ENCODE data around the gene FARP1.
"Not testable (repeated sequence)": the region's sequence is repeated elsewhere in the genome, so short reads cannot be mapped to it uniquely, and the experiment has no call there.

FARP1 gene

DNA sequence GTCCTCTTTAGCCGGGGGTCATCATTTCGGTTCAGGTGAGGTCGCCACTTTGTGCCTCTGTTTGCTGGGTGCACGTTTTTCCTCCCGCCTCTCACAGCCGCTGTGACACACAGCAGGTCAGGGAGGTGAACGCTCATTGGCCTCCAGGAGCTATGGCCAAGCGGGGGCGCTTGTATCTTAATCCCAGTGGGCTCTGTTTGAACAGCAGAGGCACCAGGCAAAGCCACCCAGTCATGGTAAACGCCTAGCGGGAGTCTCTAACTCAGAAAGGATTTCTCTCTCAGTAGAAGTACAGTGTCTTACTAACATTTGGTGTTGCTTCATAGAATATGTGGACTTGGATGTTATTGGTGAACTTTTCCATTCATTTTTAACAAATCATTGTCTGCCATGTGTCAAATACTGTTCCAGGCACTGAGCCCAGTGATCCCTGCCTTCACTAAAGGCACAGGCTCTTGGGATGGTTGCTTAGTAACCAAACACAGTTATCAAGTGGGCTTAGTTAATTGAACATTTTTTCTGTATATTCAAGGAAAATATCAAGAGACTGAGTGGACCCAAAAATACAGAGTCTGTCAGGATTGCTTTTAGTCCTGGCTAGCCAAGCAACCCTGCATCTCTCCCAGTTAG, 247.3 kb downstream of the FARP1 start:
- DNase-seq (ENCODE audit: extremely low read depth in 1 of 2, low read depth in 1 of 2): no peak

DNA sequence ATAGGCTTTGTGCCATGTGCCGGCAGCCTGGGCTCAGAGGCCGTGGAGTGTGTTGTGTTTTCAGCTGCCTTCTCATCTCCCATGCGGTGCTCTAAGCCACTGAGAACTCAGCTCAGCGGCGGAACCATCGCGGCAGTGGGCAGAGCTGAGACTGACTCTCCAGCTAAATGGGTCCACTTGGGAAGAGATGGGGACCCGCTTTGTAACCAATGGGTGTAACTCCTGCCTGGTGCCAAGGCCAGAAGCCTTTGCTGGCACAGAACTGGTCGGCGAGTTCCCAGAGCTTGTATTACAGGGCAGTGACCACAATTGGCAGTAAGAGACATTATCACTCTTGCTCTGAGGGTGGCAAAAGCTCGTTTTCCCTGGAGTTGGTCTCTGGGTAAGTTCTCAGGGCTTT, 251.0 kb downstream of the FARP1 start:
- no peak for DNase-seq (ENCODE audit: extremely low read depth in 1 of 2, low read depth in 1 of 2)

DNA sequence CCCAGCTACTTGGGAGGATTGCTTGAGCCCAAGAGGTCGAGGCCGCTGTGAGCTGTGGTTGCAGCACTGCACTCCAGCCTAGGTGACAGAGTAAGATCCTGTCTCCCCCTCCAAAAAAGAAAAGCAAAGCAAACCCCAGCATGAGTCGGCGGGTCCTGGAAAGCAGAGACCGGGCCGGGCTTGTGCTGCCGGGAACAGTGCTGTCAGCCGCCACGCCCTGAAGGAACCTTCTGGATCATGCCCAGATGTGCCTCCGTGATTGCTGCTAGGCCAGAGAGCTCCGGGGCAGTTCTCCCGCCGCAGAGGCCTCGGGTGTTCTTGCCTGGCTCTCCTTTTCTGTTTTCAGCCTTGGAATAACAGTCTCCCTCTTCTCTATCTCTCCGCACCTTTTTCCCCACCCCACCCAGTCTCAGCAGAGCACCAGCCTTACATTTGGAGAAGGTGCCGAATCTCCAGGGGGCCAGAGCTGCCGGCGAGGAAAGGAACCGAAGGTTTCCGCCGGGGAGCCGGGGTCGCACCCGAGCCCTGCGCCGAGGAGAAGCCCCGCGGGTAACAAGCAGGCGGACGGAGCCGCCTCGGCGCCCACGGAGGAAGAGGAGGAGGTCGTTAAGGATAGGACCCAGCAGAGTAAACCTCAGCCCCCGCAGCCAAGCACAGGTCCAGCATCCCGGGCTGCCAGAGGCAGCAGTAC, 252.1 kb downstream of the FARP1 start:
- DNase-seq (ENCODE audit: extremely low read depth in 1 of 2, low read depth in 1 of 2): no peak

DNA sequence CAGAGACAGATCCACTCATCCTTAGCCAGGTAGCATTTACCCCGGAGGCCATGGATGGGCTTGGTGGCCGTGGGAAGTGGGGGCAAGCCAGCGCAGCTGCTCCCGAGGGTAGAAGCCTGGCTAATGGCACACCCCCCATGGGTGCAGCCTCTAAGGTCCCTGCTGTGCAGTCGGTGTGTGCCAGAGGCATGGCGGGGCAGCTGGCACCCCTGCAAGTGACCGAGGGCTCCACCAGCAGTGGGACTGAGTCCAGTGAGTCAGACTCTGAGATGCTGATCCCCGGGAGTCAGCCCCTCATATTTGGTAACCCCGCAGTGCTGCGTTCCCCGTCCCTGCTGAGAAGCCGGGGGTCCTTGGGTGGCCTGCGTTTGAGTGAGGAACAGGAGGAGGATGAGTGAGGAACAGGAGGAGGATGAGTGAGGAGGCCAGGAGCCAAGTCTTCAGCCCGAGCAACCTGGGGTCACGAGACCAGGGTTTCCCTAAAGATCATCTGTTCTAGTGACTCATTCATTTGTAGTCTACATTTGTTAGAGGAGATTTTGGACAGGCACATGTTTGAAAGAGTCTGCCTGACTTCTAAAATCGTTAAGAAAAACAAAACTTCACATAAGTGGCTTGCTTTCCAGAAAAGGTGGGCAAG, 253.3 kb downstream of the FARP1 start:
- no peak for DNase-seq (ENCODE audit: extremely low read depth in 1 of 2, low read depth in 1 of 2)

DNA sequence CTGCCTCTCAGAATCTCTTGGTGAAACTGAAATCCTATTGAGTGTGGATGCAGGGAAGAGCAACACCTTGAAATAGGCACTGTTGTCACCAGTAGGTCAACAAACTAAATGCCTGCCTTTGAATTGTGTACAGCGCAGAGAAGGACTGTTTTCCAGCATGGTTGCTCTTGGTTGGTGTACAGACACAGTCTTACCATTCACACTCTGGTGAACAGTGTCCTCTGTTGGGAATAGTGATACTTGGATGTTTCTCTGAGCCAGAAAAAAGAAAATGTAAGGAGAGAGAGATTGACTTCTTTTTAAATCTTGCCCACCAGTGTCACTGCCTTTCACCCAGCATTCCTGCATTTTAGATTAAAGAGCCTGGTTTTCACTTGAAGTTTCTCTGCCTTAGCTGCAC, 254.3 kb downstream of the FARP1 start:
- no peak for DNase-seq (ENCODE audit: extremely low read depth in 1 of 2, low read depth in 1 of 2)

DNA sequence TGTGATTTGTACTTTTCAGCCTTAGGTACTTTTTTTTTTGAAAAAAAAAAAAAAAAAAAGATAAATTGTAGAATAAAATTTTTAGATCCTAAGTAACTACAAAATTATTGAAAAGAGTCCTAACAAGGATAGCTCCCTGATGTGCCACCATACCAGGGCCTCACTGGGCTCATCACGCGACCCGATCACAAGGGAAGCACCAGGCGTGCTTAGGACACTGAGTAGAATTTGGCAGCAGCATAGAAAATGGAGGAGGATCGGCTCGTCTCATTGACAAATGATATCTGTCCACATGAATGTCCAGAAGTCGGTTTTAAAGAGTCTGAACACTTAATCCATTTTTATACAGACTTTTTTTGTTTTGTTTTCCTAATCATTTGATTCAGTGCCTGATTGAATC, 255.0 kb downstream of the FARP1 start:
- no peak for DNase-seq (ENCODE audit: extremely low read depth in 1 of 2, low read depth in 1 of 2)

DNA sequence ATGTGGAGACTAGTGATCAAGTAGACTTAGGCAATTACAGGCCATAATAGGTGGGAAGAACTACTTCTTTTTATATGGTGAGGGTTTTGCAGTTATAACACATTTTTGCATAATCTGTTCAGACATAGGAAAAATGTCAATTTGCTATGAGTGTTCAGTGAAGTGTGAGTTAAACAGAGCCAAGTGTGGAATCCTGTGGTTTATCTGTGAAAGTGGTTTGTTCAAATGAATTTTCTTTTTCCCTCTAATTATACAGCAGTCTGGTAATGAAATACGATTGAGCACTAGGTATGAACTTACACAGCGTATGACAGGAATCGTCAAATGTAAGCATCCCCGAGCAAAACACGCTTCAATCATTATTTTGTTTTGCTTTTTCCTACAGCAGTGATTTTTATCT, 255.7 kb downstream of the FARP1 start:
- no peak for DNase-seq (ENCODE audit: extremely low read depth in 1 of 2, low read depth in 1 of 2)

DNA sequence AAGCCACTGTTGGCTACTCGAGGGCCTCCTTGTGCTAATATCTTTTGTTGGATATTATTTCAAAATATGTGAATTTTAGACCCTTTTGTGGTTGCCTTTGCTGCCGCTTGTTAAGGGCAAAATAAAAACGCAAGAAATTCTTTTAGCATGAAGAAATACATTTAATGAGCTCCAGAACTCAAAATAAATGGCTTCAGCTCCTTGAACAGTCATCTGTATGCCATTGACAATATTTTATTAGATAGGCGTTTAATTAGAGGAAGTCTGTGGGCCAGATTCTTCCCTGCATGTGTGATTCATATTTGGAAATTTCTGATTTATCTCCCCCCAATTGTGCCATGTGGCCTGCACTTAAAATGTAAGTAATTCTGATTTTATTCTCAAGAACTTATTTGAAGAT, 256.9 kb downstream of the FARP1 start:
- DNase-seq (ENCODE audit: extremely low read depth in 1 of 2, low read depth in 1 of 2): no peak

DNA sequence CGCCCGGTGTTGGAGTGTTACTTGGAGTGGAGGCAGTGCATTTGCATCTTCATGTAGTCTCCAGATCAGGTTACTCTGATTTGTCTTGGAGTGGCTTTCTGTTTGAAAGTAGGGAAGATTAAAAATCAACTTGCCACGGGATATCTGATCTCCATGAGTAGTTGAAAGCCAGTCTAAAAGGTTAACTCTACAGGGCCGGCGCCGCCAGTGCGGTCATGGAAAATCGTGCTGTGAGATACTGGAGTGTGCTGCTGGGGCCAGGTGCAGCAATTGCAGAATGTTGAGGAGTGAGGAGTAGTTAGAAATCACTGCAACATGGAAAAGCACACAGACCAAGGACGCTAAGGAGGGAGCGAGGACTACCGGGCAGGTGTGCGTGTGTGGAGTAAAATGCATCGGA, 259.0 kb downstream of the FARP1 start:
- no peak for DNase-seq (ENCODE audit: extremely low read depth in 1 of 2, low read depth in 1 of 2)

DNA sequence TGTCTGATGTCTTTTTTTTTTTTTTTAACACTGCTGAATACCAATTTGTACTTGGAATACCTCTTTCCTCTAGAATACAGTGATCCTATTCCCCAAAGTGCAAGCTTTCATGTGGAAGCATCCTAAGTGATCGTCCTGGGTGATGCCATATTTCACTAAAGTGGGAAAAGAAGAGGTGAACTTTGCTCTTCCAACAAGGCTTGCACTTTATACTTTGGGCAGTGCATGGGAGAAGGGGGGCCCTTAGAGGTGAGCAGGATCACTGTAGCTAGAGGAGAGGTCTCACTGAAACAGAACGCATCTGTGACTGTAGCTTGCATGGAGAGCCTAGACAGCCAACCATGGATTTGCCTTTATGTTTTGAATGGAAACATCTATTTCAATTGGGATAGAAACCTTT, 260.2 kb downstream of the FARP1 start:
- DNase-seq (ENCODE audit: extremely low read depth in 1 of 2, low read depth in 1 of 2): no peak

DNA sequence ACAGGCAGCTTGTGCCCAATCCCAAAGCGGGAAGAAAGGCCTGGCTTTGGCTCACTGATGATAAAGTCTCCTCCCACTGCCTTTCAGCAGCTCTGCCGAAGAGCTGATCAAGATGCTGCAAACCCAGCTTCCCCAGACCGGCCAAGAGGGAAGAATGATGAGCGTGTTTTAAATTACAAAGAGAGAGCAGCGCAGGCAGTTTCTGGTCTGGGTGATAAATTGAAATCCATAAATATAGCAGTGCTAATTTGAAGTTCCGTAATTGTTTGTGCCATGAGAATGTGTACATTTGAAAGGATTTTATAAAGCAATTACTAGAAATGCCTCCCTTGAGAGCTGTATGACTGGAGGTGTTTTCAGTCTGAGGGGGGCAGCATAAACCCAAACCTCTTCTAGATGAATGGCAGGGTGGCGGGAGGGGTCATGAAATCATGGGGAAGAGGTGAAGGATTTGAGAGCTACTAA, 262.2 kb downstream of the FARP1 start:
- DNase-seq (ENCODE audit: extremely low read depth in 1 of 2, low read depth in 1 of 2): no peak

DNA sequence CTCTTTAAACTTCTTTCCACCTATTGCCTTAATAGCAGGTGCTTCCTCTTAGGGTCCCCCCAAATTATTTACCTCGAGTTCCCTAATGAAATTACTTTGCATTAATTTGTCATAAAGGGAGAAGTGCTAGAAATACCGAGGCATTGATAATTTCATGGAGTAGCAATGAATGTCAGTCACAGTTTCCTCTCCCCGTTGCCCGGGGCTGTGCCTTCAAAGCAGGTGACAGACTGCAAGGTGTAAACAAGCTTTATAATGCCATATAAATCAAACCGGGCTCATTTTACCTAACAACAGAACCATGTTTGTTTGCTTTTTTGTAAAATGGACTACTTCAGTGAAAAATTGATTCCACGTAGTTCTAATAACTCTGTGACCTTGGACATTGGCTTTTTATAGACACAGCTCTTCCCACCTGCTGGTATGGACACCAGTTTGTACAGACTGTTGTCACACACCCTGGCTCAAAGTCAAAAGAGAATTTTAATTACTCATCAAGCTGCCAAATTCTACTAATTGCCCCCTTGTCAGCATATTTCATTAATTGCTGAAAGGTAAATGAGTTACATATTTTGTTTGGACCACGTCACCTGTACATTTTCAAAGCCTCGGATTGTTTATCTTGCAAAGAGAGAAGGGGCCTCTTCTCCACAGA, 262.9 kb downstream of the FARP1 start:
- DNase-seq (ENCODE audit: extremely low read depth in 1 of 2, low read depth in 1 of 2): no peak

DNA sequence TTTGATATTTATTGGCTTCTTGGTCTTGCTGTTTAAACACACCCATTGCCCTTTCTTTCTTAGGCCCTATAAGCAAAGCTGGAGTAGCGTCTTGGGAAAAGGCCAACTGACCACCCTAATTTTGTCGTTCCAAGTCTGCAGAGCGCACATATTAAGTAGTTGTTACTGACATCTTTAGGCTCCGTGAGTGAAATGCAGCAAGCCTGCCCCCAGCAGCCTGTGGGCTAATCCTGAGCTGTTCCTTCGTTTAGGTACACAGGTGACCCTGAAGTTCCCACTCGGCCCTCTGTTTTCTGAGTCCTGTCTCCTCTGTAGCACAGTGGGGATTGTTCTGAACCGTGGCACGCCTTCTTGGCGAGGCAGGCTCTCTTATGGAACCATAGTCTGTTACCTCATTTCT, 263.5 kb downstream of the FARP1 start:
- no peak for DNase-seq (ENCODE audit: extremely low read depth in 1 of 2, low read depth in 1 of 2)

DNA sequence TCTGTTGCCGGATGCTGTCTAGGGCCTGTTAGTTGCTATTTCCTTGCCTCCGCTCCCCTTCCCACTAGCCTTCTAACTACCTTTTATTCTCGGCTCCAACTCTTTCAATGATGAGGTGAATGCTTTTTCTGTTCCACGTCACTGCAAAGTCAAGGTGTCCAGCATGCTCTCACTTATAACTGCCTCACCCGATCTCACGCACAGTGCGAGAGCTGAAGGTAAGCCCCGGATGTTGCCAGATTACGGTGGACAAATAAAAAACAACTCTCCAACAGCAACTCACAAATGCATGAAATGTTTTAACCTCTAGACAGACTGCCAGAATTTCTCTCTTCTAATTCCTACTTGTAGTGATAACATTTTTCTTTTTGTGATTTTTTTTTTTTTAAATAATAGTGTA, 264.1 kb downstream of the FARP1 start:
- DNase-seq (ENCODE audit: extremely low read depth in 1 of 2, low read depth in 1 of 2): no peak

DNA sequence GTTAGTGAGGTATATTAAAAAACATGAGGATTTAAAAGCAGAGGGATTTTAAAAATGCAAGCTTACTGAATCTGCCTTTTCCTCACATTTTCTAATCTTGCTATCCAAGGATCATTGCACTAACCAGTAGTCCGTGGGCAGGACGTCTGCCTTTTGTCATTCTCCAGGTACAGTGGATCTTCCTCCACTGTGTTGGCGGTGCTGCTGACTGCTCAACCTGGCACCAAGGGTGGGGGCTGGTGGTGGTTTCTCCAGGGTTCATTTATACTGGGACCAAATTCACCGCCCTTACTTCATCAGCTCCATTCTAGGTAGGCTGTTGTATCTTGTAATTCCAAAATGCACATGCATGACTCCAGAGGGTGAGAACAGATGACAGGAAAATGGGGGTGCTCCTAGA, 264.7 kb downstream of the FARP1 start:
- no peak for DNase-seq (ENCODE audit: extremely low read depth in 1 of 2, low read depth in 1 of 2)

DNA sequence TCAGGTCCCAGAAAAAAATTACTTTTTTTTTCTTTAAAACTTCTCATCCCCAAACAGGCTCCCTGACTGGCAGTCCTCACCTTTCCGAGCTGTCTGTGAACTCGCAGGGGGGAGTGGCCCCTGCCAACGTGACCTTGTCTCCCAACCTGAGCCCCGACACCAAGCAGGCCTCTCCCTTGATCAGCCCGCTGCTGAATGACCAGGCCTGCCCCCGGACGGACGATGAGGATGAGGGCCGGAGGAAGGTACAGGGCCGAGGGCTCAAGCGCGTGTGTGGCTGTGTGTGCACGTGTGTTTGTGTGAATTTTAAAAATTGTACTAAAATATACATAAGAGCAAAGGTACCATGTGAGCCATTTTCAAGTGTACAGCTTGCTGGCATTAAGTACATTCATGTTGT, 266.4 kb downstream of the FARP1 start:
- DNase-seq (ENCODE audit: extremely low read depth in 1 of 2, low read depth in 1 of 2): no peak

DNA sequence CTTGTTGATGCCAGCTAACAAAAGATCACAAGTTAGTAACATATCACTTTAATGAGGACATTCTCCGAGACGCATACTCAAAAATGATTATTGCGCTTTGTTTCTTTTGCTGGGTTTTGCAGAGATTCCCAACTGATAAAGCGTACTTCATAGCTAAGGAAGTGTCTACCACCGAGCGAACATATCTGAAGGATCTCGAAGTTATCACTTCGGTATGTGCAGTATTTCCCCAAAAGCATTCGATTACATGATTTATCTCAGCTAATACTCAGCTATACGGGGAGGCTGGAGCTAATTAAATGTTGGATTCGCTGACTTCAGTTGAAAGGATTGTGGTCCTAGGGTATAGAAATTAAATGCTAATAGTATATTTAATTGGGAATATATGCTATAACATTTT, 267.7 kb downstream of the FARP1 start:
- no peak for DNase-seq (ENCODE audit: extremely low read depth in 1 of 2, low read depth in 1 of 2)

DNA sequence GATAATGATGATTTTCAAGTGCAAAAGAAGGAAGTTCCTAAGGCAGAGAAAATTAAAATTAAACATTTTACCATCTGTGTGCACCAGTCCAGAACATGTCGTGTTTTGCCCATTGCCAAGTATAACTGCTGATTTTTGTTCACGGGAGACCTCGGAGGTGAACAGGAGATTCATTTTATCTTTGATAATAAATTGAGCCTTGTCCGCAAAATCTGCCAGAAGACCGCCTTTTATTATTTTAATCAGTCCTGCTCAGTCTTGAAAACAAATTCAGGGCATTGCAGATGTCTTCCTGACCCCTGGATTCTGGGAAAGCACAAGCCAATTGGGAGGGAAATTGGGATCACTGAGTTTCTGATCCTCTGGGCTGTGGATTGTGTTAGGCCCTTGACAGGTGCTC, 268.1 kb downstream of the FARP1 start:
- no peak for DNase-seq (ENCODE audit: extremely low read depth in 1 of 2, low read depth in 1 of 2)

DNA sequence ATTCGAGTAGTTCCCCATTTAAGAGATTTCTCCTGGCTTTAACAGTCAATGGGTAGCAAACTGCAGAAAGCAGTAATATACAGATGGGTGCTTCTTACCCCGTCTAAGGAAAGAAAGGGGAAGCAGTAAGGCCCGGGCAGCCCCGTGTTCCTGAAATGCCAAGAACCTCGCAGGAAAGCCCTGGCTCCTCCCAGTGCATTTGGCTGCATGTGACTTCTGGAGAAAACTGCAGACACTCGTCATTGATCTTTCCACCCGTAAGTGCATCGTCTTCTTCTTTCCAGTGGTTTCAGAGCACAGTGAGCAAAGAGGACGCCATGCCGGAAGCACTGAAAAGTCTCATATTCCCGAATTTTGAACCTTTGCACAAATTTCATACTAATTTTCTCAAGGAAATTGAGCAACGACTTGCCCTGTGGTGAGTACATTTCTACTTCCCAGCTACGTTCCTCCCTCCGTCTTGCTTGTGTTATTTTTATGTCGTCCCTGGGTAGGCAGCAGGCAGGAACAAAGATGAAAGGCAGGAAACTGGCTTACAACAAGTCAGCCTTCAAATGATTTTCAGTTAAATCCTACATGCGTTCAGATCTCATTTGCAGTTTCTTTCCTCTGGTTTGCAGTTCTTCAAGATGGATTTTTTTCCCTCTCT, 268.8 kb downstream of the FARP1 start:
- DNase-seq (ENCODE audit: extremely low read depth in 1 of 2, low read depth in 1 of 2): no peak

DNA sequence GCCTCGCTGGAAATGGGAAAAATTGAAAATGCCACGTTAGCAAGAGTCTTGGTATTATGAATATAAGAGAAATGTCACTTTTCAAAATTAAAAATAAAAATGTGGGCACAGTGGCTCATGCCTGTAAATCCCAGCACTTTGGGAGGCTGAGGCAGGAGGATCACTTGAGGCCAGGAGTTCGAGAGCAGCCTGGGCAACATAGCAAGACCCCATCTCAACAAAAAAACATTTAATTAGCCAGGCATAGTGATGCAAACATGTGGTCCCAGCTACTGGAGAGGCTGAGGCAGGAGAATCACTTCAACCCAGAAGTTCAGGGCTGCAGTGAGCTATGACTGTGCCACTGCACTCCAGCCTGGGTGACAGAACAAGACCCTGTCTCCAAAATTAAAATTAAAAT, 270.4 kb downstream of the FARP1 start:
- not testable (repeated sequence) for DNase-seq (ENCODE audit: extremely low read depth in 1 of 2, low read depth in 1 of 2)

DNA sequence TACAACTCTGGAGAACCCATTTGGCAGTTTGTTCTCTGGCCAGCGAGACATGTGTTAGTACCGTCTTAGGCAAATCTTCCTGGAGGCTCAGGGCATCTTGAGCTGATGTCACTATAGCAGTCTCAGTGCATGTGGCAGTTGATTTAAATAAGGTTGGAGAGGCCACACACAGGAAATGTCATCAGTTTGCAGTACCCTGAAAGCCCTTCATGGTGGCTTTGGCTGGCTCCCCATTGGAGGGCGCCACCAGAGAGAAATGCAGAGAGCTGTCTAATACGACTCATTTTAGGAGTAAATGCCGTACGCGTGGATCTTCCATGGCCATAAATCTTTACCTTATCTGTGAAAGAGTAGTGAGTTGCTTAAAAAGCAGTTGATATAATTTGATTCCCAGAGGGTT, 270.9 kb downstream of the FARP1 start:
- no peak for DNase-seq (ENCODE audit: extremely low read depth in 1 of 2, low read depth in 1 of 2)

Data from activated CD8-positive, alpha-beta memory T cell treated with anti-CD3 and anti-CD28 coated beads for 1 hour (primary cell).